OCI-LY1 (cell line): ENCODE data around the gene HOXD8.

Source experiments
- EZH2 ChIP-seq: fragments of 200-600 bp; sonication (generic), shearing (Covaris generic); IDR thresholded peaks from 2 replicates; pipeline ENCODE4 v1.8.0; 2017; ENCODE audit warnings: borderline replicate concordance, mixed run types, mild to moderate bottlenecking, antibody characterized with exemption, low read length, moderate library complexity, mixed read lengths
- TF ChIP-seq, protein P1 (sequence below): fragments of 200-600 bp; sonication (generic), shearing (Covaris generic); IDR thresholded peaks from 2 replicates; pipeline ENCODE4 v1.5.1; 2017; ENCODE audit warnings: mild to moderate bottlenecking, antibody characterized with exemption, low read length, moderate library complexity, mixed read lengths

DNA sequence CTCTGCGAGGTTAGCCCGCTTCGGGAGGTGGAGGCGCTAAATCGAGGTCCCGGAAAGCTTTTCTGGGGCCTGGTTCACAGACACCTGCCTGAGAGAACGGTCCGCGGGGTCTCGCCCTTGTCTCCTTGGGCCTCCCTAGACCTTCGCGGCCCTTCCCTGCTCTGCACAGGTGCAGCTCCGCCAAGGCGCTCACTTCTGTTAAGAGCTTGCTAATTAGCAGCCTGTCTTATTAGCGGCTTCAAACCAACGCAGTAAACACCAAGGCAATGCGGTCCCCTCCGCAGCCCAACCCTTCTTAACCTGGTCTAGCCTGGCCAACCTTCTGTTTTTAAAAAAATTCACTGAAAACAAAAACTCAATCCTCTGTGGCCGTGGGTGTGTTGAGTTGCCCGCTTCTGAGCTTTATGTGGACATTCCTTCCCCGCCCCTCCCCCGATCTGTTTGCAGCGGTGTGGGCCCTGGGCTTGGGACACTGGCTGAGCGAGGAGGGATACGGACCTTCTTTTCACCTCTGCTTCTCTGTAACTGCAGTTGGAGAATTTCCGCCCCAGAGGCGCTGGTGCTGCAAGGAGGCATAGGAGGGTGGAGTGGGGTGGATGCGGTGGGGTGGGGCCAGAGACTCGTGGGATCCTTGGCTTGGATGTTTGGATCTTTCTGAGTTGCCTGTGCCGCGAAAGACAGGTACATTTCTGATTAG lies 18.4 kb downstream of the HOXD8 start:
- TF ChIP-seq, protein P1, sequence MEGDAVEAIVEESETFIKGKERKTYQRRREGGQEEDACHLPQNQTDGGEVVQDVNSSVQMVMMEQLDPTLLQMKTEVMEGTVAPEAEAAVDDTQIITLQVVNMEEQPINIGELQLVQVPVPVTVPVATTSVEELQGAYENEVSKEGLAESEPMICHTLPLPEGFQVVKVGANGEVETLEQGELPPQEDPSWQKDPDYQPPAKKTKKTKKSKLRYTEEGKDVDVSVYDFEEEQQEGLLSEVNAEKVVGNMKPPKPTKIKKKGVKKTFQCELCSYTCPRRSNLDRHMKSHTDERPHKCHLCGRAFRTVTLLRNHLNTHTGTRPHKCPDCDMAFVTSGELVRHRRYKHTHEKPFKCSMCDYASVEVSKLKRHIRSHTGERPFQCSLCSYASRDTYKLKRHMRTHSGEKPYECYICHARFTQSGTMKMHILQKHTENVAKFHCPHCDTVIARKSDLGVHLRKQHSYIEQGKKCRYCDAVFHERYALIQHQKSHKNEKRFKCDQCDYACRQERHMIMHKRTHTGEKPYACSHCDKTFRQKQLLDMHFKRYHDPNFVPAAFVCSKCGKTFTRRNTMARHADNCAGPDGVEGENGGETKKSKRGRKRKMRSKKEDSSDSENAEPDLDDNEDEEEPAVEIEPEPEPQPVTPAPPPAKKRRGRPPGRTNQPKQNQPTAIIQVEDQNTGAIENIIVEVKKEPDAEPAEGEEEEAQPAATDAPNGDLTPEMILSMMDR, result no peak
- no peak for TF ChIP-seq EZH2
